DMS53 treated with DMSO at 0.1 percent for 48 hours (cell line): ENCODE data around the gene B4GALT3.
A peak's percentile ranks its signal among the peaks of the same experiment; 100 is the strongest.

ENCODE experiments used
- DNase-seq: peaks from one replicate; lab custom pipeline; 2025; ENCODE audit not compliant: unreplicated experiment; lab: John Stamatoyannopoulos, UW

B4GALT3 gene

DNA sequence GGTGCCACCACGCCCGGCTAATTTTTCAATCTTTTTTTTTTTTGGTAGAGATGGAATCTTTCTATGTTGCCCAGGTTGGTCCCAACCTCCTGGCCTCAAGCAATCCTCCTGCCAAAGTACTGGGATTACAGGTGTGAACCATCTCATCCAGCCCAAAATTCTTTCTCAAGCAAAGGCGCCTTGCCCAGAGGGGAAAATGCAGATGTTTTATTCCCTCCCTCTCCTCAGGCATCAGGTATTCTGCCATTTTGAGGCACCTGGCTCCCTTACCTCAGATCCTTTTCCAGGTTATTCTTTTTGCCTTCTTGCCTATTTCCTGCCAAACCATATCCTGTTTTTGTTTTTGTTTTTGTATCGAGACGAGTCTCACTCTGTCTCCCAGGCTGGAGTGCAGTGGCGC, 11.1 kb upstream of the B4GALT3 start:
- no peak for DNase-seq

DNA sequence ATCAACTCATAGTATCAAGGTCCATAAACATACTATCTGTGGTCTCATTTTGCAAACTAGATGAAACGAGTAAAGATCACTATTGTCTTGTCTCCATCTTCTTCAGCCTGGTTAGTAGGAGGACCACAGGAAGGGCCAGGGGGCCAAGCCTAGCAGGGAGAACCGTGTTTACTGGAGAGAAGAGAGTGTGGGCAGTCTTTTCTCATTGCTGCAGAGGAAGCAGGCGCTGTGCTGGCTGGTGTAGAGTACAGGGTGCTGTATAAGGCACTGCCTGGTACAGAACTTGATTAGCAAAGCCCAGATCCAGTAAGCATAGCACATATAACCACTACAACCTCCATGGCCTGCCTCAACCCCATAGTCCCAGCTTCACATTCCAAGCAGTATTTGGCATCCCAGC, 10.0 kb upstream of the B4GALT3 start:
- DNase-seq, result no peak

DNA sequence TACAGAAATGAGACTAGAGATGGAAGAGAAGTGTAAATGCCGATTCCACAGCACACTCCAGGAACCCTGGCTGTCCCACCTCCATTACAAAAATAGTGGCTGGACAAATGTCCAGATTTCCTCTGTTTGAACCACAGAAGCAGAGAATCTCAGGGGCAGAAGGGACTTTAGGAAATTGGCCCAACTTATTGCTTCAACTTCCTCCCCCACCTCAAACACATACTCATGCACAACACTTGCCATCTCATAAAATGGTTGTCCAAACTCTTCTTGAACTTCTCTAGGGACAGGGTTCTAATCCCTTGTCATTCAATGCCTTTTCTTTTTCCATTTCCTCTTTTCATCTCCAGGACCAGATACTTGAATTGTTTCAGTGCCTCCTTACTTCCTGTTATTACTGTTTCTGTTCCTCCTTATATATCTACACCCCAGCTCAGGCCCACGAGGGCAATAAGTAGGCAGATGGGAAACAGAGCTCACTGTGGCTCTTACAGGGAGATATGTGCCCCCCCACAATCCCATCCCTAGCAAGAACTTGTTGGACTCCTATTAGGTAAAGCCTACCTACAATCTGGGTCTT, 8.5 kb upstream of the B4GALT3 start:
- no peak for DNase-seq

DNA sequence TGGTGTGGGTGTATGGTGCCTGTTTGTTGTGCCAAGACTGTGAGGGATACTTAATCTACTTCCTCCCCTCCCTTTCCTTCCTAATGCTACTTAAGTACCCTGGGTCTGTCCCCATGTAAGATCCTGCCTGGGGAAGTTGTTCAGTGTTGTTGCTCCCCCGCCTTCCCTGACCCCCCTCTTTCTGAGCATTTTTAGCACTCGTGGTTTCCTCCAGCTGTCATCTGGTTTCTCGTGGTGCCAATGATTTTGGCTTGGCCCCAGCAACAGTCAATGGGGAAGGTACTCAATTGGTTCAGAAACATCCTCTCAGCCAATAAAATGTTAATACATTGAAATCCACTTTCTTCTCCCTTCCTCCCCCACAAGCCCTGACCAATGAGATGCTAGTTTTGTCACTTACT, 8.0 kb upstream of the B4GALT3 start:
- no peak for DNase-seq

DNA sequence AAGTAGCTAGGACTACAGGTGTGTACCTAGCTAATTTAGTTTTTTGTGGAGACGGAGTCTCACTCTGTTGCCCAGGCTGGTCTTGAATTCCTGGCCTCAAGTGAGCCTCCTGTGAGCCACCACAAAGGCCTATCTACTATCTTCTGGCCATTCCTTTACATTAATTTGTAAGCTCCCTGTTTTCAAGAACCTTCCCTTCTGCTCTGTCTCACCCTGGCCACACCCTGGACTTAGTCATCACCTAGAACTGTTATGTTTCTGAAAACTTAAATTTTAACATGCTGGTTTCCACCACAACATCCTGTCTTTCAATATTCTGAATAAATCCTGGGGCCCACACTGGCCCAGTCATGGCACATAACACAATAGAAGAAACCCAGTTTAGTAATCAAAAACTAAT, 4.9 kb upstream of the B4GALT3 start:
- no peak for DNase-seq

DNA sequence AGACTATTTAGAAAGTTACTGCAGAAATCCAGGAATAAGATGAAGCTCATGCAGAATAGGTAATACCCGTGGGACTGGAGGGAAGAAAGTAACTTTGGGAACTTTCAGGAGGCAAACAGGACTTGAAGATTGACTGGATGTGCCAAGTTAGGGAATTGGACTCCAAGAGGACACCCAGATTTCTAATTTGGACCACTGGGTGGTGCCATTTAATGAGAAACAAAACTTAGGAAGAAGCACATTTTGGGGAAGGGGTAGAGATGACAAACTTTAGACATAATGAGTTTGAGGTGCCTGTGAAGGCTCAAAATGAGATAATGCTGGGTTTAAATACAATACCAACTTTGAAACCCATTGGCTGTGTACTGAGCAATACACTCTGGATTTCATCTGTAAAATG, 3.3 kb upstream of the B4GALT3 start:
- DNase-seq, result no peak

DNA sequence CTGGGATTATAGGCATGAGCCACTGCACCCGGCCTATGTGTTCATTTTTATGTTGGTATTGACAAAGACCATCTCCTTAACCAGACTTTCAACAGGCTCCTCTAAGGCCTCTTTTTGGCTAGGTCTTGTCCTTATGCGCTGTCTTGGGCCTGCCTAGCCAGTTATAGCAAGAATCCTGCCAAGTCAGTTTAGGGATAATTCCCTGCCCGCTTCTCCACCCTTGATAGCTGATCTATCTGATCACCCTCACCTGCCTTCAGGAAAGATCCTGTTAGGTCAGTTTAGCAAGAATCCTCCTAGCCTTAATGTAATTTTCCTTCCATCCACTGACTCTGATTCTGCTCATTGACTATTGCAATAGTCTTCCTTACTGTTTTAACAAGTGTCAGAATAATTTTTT, 2.4 kb upstream of the B4GALT3 start:
- no peak for DNase-seq

DNA sequence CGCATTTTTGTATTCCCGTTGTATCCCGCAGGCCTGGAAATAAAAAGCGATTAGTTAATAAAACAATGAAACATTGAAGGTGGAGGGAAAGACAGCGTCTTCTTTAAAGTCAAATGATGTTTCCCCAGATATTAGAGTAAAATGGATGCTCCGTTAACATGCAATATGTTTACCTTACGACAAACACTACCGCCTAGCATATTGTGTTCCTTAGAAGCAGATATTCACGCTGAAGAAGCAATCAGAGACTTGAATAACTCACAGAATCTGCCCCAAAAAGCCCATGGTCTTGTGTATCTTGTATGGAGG, 583 bp upstream of the B4GALT3 start:
- DNase-seq, result no peak

DNA sequence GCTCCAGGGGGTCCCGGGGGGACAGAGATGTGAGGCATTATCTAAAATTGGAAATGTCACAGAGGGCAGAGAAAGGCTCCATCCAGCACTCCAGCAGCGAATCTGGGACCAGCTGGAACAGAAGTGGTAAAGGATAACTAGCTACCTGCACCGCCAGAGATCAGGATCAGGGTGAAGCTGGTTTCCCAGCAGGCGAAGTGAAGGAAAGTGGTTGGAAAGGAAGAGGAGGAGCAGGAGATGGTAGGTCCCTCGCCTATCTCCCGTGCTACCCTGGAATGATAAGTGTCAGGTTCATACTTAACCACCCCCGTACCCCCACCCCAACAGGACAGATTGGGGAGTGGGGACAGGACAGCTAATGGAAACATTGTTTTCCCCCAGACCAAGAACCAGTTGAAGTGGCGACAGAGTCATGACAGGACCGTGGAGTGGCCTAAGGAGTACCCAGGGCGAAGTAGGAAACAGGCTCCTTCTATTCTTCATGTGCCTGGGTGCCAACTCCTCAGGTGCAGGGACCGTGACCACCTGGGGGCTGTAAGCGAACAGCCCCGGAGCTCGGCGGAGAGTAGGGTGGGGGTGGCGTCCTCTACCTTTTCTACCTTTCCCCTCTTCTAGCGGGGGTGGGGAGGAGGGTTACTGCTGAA, 717 bp downstream of the B4GALT3 start:
- DNase-seq, result no peak

DNA sequence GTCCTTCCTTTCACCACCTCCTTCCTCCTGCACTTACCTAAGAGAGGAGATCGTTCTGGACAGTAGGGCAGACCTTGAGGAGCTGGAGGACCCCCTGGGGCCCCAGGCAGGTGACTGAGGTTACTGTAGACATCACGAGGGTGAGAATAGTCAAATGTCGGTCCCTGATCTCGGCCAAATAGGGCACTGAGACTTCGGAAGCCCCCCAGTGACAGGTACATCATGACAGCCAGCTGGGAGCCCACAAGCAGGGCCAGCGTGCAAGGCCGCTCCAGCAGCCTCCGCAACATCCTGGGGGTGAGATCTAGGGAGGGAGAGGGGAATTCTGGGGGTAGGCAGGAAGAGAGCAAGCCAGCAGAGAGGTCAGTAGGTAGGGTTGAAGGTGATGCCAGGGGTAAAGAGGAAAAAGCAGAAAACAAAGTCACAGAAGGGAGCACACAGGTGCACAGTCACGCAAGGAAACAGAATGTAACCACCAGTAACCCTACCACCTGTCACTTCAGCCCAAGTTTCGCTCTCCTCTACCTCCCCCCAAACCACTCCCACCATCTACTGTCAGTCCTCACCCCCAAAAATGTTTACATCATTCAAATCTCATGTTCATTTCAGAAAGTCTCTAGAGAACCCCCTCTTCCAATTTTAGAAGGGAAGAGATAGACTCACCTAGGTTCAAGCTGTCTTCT, 1.4 kb downstream of the B4GALT3 start:
- no peak for DNase-seq

DNA sequence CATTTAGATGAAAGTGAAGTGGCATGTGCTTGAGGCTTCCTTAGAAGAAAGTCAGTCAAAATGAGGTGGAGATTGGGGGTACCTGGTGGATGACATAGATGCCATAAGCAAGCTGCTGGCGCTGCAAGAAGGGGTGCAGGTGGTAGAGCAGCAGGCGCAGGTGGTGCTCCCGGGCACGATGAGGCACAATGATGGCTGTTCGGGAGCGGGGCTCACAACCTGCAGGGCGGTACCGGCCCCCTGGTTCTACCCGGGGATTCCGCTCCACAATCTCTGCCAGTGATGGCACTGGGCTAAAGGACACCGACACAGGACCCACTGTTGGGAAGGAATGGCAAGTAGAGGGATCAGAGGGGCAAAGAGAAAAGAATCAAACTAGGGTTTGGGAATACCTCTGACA, 2.4 kb downstream of the B4GALT3 start:
- no peak for DNase-seq

DNA sequence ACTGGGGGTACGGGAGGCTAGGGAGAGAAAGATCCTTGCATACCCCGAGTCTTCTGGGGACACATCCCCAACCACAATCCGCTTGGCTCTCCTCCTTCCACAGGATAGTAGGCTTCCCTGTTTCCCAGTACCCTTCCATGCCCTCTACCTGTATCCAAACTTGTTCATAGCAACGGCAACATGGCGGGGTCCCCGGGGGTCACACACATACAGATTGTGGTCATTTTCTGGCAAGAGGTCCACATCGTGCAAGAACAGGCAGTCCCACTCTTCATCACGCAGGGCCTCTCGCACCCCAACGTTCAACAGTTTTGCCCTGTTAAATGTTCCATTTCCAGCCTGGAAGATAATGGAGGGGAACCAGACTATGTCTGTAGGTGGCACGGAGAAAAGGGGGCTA, 3.6 kb downstream of the B4GALT3 start:
- DNase-seq, result no peak

DNA sequence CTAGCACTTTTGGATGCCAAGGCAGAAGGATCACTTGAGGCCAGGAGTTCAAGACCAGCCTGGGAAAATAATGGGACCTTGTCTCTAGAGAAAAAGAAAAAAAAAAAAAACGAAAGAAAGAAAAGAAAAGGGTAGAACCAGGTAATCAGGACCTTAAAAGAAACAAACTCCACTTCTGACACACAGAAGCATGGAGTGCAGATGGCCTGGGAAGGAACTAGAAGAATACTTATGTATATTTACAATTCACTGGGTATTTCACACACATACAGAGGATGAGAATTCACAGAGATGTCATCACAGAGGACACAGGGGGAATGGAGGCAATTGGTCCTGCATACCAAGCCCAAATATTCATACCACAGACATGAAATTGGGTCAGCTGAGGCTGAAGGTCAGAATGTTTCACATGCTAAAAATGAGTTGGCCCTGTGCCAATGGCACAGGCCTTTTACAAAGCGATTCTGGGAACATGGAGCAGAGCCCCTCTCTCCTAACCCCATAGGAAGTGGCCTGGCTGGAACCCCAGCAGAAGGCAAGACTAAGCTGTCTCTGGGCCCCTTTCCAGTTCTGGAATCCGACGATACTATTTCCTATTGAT, 4.4 kb downstream of the B4GALT3 start:
- no peak for DNase-seq

DNA sequence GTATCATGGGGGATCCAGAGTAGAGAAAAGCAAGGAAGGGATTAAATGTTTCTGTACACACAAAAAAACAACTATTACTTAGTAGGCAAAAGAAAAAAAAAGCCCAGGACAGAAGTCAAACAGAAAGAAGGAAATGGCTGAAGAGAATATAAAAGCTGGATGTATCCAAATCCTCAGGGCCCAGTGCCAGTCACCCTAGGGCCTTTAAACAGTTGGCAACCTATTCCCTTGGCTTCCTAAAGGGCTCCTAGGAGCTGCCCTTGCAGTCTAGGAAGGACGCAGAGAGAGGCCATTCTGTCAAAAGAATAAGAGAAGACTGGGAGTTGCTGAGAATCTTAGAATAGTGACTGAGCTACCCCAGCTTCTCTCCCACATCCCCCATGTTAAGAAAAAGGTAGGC, 5.0 kb downstream of the B4GALT3 start:
- no peak for DNase-seq

DNA sequence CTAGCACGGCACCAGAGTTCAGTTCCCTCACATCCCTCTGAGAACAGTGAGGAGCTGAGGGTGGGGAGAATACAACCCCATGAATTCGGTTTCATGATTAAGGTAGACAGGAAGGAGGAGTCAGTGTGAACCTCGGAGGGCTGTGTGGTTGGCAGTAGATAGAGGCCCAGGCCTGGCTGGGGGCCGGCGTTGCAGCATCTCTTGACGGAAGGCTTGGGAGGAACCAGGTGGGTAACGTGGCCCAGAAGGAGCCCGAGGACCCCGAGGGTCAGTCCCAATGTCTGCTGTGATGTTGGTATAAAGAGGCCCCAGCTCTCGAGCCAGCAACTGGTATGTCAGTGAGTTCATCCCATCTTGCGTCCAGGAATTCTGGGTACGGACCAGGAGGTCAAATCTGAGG, 5.6 kb downstream of the B4GALT3 start:
- no peak for DNase-seq

DNA sequence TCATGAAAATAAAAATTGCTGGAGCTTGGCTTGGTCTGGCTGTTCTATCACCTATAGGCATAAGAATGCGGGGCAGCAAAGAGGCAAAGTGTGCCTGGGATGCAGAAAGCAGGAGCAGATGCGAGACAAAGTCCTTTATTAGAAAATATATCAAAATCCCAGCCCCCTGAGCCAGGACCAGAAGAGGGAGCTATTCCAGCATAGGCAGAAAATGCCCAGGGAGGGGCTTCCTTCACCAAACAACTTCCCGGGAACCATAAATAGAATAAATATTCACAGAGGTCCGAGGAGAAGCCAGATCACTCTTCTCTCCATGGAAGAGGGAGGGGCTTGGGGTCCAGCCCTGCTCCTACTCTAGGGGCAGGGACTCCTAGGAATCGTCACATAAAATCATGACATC, 6.1 kb downstream of the B4GALT3 start:
- no peak for DNase-seq

DNA sequence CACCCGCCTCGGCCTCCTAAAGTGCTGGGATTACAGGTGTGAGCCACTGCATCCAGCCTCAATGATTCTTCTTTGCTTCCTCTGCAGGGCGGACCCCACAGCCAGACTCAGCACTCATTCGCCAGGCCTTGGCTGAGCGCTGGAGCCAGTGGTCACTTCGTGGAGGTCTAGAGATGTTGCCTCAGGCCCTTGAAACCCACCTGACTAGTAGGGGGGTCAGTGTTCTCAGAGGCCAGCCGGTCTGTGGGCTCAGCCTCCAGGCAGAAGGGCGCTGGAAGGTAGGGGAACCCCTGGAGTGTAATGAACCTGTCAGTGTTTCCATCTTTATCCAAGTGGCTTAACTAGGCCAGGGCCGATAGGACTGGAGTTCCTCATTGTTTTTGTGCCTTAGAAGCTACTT, 8.4 kb downstream of the B4GALT3 start:
- no peak for DNase-seq

DNA sequence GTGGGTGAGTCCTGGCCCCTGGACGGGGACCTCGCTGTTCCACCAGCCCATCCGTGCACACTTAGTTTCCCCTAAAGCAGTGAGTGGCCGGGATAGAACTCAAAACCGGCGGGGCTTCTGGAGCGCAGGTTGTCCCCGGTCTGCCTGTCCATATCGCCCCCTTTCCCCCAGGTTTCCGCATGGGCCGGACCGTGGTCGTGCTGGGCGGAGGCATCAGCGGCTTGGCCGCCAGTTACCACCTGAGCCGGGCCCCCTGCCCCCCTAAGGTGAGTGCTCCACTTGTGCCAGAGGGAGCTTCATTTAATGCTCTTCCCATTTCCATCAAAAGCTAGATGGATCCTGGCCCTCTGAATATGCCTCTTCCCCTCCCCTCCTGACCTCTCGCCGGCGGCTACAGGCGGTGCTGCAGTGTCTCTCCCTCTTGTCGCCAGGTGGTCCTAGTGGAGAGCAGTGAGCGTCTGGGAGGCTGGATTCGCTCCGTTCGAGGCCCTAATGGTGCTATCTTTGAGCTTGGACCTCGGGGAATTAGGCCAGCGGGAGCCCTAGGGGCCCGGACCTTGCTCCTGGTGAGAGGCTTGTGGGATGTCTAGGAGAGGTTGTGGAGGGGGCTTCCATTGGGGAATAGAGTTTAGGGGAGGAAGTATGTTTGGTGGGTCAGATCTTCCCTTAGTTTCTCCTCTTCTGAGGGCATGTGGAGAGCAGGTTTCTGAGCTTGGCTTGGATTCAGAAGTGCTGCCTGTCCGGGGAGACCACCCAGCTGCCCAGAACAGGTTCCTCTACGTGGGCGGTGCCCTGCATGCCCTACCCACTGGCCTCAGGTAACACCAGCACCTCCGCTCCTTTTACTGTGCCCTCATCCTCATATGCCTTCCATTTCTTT, 10.4 kb downstream of the B4GALT3 start:
- no peak for DNase-seq

DNA sequence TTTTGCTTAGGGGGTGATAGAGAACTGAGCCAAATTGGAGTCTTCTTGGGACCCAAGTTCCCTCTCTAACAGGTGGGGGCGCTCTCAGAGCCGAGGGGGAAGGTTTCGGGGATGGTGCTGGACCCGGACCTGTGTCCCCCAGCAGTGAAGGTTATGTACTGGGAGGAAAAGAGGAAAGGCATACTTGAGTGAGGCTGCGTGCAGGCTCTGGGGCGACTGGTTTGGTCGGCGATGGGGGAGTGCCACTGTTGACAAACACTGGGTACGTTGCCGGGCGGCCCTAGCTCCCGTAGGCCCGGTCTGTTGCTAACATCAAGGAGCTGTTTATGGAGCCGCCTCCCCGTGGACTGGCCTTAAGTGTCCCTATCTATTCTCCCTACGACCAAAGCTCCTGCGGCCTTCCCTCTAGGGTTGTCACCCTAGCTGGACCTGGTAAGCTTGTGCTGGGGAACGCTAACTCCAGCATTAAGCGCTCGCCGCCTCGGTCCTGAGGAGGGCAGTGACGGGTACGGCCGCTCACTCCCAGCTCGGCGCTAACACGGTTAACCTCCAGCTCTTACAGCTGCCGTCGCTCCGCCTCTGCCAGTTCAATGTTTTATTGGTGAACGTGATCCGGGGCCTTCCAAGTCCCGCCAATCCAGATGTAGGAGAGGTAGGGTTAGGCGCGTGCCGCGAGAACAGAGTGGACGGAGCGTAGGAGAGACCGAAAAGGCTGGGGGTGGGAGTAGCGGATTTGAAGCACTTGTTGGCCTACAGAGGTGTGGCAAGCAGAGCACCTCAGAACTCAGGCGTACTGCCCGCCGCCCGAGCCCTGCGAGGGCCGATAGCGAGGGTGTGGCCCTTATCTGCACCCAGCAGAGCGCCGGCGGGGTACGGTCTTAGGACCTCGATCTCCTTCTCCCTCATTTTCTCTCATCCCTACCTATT, 11.3 kb downstream of the B4GALT3 start, which contains the start of gene PPOX:
PPOX (plus strand) TSS at position 685 of the 927 bp plus-strand sequence. CDS start 422 bp downstream, outside the sequence.
- DNase-seq, result peak; percentile 98

DNA sequence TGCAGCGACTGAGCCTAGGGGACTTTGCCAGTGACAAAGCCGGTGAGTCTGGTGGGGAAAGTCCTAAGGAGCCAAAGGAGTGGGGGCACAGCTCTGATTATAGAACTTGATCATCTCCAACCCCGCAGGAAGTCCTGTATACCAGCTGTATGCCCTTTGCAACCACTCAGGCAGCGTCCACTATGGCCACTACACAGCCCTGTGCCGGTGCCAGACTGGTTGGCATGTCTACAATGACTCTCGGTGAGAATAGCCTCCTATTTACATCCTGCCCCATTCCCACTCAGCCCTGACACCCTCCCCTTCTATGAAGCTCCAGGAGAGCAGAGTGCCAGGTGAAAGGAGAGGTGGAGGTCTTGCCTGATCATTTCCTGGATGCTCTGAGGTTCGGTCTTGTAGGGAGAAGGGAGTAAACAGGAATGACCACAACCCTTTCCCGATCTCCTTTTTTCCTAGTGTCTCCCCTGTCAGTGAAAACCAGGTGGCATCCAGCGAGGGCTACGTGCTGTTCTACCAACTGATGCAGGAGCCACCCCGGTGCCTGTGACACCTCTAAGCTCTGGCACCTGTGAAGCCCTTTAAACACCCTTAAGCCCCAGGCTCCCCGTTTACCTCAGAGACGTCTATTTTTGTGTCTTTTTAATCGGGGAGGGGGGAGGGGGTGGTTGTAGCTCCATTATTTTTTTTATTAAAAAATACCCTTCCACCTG, 12.3 kb downstream of the B4GALT3 start:
- no peak for DNase-seq
